HK-2 (cell line): ENCODE measurements around the gene NLRP14.

Source experiments
- DNase-seq: peaks from one replicate; pipeline ENCODE4 v3.0.0-alpha.2; 2018; ENCODE audit not compliant: unreplicated experiment

Gene NLRP14

DNA sequence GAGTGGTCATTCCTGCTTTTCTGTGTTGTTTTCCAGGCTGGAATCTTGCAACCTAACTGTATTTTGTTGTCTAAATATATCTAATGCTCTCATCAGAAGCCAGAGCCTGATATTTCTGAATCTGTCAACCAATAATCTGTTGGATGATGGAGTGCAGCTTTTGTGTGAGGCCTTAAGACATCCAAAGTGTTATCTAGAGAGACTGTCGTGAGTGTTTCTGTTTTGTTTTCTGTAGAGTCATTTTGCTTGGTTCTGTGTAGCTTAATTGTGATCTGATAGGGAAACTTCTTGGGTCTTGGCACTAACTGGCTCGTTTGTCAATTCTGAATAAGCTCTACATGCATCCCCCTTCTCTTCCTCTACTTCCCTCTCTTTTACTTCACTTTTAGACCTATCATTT, 37.4 kb downstream of the NLRP14 start:
- DNase-seq: no peak

DNA sequence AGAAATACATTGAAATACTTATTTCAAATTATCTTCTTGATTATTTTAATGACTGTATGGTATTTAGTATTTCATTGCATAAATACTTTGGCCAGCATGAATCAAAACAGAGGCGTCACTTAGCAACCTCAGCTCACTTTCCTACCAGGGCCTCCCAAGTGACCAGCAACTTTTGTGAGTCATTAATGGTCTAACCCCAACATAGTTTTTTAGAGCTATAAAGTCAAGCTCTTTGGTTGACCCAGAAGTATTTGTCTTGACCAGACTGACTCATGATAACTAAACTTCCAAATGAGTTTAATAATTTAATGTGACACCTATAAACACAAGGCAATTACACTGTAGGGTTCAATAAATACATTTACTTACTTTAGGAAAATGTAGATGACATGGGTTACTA, 40.6 kb downstream of the NLRP14 start:
- DNase-seq: no peak

DNA sequence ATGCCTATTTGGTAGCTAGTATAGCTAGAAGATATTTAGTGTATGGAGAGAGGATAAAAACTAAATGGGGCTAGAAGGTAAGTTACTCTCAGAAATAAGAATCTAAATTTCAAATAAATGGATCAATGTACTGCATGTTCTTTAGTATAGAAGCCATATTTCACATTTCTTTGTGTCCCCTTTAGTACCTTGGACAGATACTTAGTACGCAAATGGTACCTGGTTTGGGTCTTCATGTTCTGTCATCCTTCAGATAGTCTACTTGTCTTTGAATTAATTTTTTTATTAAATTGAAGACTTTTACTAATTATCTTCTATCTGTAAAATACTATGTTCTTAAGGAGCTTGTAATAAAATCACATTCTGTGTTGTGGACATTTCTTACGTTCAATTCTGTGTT, 42.3 kb downstream of the NLRP14 start:
- DNase-seq: no peak

DNA sequence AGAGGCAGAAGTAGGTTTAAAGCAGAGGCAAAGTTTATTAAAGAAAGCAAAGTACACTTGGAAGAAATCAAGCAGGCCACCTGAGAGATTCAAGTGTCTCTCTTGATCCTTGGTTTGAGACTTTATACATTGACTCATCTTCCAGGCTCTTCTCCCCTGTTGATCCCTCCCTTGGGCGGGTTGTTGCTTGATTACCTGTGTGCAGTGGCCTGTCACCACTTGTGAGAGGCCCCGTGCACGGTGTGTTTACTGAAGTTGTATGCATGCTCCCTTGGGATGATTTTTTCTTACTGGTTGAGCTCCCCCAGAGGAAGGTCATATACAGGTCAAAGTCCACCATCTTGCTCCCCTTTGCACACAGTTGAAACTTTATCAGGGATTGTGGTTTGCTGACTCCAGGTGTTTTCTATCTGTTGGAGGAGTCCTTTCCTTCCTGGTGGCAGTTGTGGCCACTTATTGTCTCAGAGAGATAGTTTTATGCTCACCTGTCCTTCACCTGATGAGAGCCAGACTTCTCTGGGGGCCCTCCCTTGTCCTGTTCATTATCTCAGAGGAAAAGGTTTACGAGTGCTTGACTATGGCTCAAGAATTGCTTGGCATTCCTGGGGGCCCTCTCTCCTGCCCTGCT, 52.2 kb downstream of the NLRP14 start:
- no peak for DNase-seq

DNA sequence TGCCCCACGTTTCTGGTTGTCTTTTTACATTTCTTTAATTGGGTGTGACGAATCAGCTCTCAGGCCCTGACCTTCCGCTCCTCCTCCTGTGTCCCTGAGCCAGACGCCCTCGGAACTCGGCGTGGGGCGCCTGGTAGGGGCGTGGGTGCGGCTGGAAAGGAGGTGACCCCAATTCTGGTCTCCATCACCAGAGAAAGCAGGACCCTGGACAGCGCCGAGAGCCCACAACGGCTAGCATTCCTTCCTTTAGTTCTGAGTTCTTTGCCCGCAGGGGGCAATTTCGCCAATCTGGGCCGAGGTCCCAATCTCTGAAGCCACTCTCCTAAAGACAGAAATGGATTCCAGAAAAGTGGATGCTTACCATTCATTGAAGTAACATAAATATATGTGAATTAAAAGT, 56.8 kb downstream of the NLRP14 start:
- DNase-seq: no peak

DNA sequence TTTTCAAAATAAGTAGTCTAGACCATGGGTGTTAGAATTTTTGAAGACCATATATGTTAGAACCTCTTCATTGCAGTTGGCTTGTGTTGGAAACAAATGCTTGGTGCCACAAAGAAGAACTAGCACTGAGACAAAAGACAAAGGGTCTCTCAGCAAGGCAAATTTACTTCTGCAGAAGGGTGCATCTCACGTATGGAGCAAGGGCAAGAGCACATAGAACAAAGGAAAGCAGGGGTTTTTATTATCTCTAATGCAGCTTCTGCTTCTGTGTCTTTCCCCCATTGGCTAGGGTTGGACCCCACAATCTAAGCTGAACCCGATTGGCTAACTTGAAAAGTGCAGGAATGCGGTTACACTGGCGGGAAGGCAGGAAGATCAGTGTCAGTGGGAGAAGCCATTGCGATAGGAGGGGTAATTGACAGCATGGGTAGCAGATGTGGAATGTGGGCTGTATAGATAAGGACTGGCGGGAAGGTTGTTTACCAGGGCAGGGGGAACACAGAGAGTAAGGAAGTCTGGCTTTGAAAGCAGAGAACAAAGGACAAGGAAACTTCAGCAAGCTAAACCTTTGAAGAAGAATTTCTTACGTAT, 59.4 kb downstream of the NLRP14 start:
- DNase-seq: no peak

DNA sequence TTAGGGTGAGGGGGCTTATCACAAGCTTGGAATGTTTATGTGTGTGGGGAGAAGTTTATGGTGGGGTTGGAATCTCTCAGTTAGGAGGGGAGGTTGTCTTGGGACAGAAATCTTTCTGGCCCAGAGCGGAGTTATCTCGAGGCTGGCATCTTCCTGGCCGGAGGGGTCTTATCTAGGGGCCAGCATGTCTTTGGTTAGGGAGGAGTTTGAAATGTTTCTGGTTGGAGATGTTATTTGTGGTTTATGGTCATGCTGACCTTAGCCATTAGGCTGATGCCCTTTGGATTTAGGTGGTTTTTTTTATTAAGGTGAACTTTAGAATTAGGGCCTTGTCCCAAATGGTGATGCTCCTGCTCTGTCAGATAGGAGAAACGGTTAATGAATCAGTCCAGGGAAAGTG, 60.6 kb downstream of the NLRP14 start:
- DNase-seq: no peak

DNA sequence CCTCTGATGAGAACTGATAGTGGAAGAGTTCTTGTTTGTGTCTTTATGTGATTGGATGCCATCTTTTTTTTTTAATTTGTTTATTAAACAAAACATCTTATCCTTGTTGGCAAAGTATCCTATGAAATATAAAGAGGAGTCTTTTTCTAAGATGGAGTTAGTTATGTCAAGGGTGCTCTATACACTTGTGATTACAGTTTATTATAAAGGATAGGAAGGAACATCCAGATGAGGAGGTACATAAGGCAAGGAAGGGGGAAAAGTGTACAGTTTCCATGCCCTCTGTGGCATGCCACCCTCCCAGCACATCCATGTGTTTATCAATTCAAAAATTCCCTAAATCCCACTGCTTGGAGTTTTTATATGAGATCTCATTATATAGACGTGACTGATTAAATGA, 61.2 kb downstream of the NLRP14 start:
- no peak for DNase-seq

DNA sequence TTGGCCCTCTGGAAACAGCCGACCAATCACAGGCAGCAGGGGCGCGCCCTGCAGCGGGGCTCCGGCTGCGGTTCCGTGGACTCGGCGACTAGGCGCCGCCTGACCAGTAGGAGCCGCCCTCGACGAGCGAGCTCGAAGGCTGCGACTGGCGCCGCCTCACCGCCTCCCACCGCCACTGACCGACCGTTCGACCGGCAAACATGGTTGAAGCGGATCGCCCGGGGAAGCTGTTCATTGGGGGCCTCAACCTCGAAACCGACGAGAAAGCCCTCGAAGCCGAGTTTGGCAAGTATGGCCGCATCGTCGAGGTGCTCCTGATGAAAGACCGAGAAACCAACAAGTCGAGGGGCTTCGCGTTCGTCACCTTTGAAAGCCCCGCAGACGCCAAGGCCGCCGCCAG, 68.6 kb downstream of the NLRP14 start, which contains the start of gene RBMXL2:
Gene RBMXL2 (plus strand): TSS at position 78 of the 400 bp plus-strand sequence. CDS start 123 bp downstream, at position 201.
- no peak for DNase-seq

DNA sequence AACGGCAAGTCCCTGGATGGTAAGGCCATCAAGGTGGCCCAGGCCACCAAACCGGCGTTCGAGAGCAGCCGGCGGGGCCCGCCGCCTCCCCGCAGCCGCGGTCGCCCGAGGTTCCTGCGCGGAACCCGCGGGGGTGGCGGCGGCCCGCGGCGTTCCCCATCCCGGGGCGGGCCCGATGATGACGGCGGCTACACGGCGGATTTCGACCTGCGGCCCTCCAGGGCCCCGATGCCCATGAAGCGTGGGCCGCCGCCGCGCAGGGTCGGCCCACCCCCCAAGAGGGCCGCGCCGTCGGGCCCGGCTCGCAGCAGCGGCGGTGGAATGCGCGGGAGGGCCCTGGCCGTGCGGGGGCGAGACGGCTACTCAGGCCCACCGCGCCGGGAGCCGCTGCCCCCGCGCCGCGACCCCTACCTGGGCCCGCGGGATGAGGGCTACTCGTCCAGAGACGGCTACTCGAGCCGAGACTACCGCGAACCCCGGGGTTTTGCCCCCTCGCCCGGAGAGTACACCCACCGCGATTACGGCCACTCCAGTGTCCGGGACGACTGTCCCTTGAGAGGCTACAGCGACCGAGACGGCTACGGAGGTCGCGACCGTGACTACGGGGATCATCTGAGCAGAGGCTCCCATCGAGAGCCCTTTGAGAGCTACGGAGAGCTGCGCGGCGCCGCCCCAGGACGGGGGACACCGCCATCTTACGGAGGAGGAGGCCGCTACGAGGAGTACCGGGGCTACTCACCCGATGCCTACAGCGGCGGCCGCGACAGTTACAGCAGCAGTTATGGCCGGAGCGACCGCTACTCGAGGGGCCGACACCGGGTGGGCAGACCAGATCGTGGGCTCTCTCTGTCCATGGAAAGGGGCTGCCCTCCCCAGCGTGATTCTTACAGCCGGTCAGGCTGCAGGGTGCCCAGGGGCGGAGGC, 69.3 kb downstream of the NLRP14 start:
- no peak for DNase-seq

DNA sequence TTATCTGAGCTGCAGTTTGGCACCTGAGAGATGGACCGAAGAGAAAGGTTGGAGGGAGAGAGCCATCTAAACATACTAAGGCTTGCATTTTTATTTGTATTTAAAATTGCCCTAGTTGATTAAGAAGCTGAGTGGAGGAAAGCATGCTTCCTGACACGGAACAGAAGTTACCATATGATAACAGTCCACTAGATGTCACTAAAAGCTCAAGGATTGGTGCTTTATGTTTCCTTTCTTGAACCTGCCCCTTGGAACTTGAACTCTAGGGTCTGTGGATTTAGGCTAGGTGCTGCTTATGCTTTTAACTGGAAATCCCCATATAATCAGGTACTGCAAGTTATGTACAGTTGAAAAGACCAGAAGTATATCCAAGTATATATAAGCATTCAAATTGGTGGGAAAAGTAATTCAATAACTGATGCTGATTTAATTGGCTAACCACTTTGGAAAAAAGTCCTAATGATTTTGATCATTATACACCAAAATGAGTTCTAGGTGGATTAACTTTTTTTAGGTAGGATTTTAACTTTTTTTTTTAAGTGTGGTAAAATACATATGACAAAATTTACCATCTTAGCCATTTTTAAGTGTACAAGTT, 78.1 kb downstream of the NLRP14 start:
- DNase-seq: no peak

DNA sequence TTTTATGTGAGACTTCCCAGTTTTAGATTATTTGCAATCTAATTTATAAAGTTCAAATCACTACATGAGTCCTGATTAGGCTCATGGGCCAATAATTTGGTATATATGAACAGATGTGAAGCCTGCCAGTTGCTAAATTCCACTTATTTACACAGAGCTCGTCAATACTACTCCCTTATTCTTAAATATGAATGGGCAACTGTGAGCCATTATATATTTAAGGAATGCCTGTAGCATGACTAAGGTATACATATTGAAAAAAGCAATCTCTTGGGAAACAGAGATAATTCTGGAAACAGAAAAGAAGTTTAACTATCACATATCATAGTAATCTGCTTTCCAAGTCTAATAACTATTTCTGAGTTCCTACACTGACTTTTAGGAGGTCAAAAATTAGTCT, 95.5 kb downstream of the NLRP14 start:
- DNase-seq: no peak

DNA sequence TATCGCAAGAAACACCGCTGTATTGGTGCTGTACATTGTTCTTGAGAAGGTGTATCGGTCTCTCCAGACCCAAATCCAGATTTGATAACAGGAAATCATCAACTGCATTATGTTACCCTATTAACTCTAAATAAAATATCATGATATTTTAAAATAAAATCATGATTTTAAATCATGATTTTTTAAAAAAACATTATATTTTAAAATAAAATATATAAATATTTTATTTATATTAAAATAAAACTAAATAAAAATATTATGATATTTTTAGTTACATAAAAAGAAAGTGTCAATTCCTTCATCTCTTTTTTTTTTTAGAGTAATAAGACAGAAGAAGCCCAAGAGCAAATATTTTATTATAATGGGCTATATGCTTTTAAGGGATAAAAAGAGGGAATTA, 96.1 kb downstream of the NLRP14 start:
- no peak for DNase-seq
